OCI-LY1 (cell line): ENCODE results near the gene PEBP1.

Source experiments
- H2AFZ ChIP-seq: fragments of 200-600 bp; sonication (generic), shearing (Covaris generic); 2 replicates; pipeline ENCODE4 v1.6.0; 2014; ENCODE audit warnings: antibody characterized with exemption, mild to moderate bottlenecking, low read length
- H3F3A ChIP-seq: fragments of 200-600 bp; sonication (generic), shearing (Covaris generic); 2 replicates; pipeline ENCODE4 v1.6.0; 2014; ENCODE audit warnings: mild to moderate bottlenecking, antibody characterized with exemption, low read length, moderate library complexity; ENCODE audit not compliant: insufficient read depth
- H3K27ac ChIP-seq: fragments of 200-600 bp; sonication (generic); 2 replicates; pipeline ENCODE4 v1.5.1; 2014; ENCODE audit warnings: low read length, mixed run types, mild to moderate bottlenecking, low read depth; ENCODE audit not compliant: poor library complexity, severe bottlenecking
- H3K27me3 ChIP-seq: fragments of 200-600 bp; sonication (generic); 2 replicates; pipeline ENCODE4 v1.6.0; 2014; ENCODE audit warnings: antibody characterized with exemption, mild to moderate bottlenecking, low read length, moderate library complexity; ENCODE audit not compliant: insufficient read depth
- H3K36me3 ChIP-seq: fragments of 200-600 bp; sonication (generic); 2 replicates; pipeline ENCODE4 v1.6.1; 2014; ENCODE audit warnings: mild to moderate bottlenecking, antibody characterized with exemption, low read length, moderate library complexity, mixed read lengths; ENCODE audit not compliant: insufficient read depth
- H3K4me1 ChIP-seq: fragments of 200-600 bp; sonication (generic); 2 replicates; pipeline ENCODE4 v1.5.1; 2014; ENCODE audit warnings: mild to moderate bottlenecking, low read length, moderate library complexity; ENCODE audit not compliant: insufficient read depth, severe bottlenecking
- H3K4me2 ChIP-seq: fragments of 200-600 bp; sonication (generic), shearing (Covaris generic); 2 replicates; pipeline ENCODE4 v1.6.1; 2014; ENCODE audit warnings: low read length
- H3K4me3 ChIP-seq: fragments of 200-600 bp; sonication (generic); 2 replicates; pipeline ENCODE4 v1.5.1; 2014; ENCODE audit warnings: low read length, low read depth, mild to moderate bottlenecking, mixed read lengths; ENCODE audit not compliant: poor library complexity, severe bottlenecking
- H3K79me2 ChIP-seq: fragments of 200-600 bp; shearing (Covaris generic); 2 replicates; pipeline ENCODE4 v1.6.1; 2016; ENCODE audit warnings: mixed run types, low read length, mixed read lengths; ENCODE audit not compliant: insufficient read depth
- H3K9ac ChIP-seq: fragments of 200-600 bp; sonication (generic), shearing (Covaris generic); 2 replicates; pipeline ENCODE4 v1.6.1; 2014; ENCODE audit warnings: mild to moderate bottlenecking, low read length, mixed read lengths
- H3K9me2 ChIP-seq: fragments of 200-600 bp; sonication (generic), shearing (Covaris generic); 2 replicates; pipeline ENCODE4 v1.6.1; 2014; ENCODE audit warnings: low read depth, mild to moderate bottlenecking, low read length, mixed read lengths
- H3K9me3 ChIP-seq: fragments of 200-600 bp; shearing (Covaris generic); 2 replicates; pipeline ENCODE4 v1.6.1; 2014; ENCODE audit warnings: low read length, mixed read lengths
- H4K20me1 ChIP-seq: fragments of 200-600 bp; sonication (generic), shearing (Covaris generic); 2 replicates; pipeline ENCODE4 v1.6.0; 2016; ENCODE audit warnings: mild to moderate bottlenecking, low read length; ENCODE audit not compliant: insufficient read depth
- CTCF ChIP-seq: fragments of 200-600 bp; sonication (generic), shearing (Covaris generic); IDR thresholded peaks from 2 replicates; pipeline ENCODE4 v1.5.1; 2017; ENCODE audit warnings: mild to moderate bottlenecking, antibody characterized with exemption, low read length, moderate library complexity, mixed read lengths
- EZH2 ChIP-seq: fragments of 200-600 bp; sonication (generic), shearing (Covaris generic); IDR thresholded peaks from 2 replicates; pipeline ENCODE4 v1.8.0; 2017; ENCODE audit warnings: borderline replicate concordance, mixed run types, mild to moderate bottlenecking, antibody characterized with exemption, low read length, moderate library complexity, mixed read lengths

PEBP1 gene

GRCh38 chr12:118164798-118165486 lies 29.0 kb downstream of the PEBP1 start:
- no peaks in the 10 kb centered on the region for H3K4me1 ChIP-seq
- no peak overlapping the region for H3K4me3 ChIP-seq
- H3K9ac ChIP-seq: no peak overlapping the region
- H3K9me2 ChIP-seq: no peaks in the 10 kb centered on the region
- H3K9me3 ChIP-seq: no peaks in the 10 kb centered on the region
- no peak overlapping the region for H3K4me2 ChIP-seq
- H4K20me1 ChIP-seq: no peaks in the 10 kb centered on the region
- H3K79me2 ChIP-seq: no peaks in the 10 kb centered on the region
- H2AFZ ChIP-seq: no peak overlapping the region
- H3K27me3 ChIP-seq: no peaks in the 10 kb centered on the region
- peak; percentile 33; the same call in 1 of the 2 replicates for TF ChIP-seq CTCF
- TF ChIP-seq EZH2: no peak
- H3K36me3 ChIP-seq: peaks cover 43% of the 10 kb centered on the region
- no peaks in the 10 kb centered on the region for H3F3A ChIP-seq
- no peak overlapping the region for H3K27ac ChIP-seq

GRCh38 chr12:118166946-118167345 lies 31.0 kb downstream of the PEBP1 start:
- Histone ChIP-seq H3K4me1 (no peaks in the 10 kb centered on the region), H3K9me3 (no peaks in the 10 kb centered on the region), H4K20me1 (no peaks in the 10 kb centered on the region), H3K79me2 (no peaks in the 10 kb centered on the region), H2AFZ (no peak overlapping the region), H3K4me2 (no peak overlapping the region), H3K4me3 (no peak overlapping the region), H3K9me2 (no peaks in the 10 kb centered on the region), H3K27ac (no peak overlapping the region), H3K27me3 (no peaks in the 10 kb centered on the region), H3F3A (no peaks in the 10 kb centered on the region), H3K36me3 (peaks cover 43% of the 10 kb centered on the region), H3K9ac (no peak overlapping the region)
- TF ChIP-seq EZH2: no peak
- no peak for TF ChIP-seq CTCF

GRCh38 chr12:118175823-118176447 lies 40.0 kb downstream of the PEBP1 start:
- Histone ChIP-seq H3K4me1 (no peaks in the 10 kb centered on the region), H3K79me2 (no peaks in the 10 kb centered on the region), H3K9ac (no peak overlapping the region), H3K9me3 (no peaks in the 10 kb centered on the region), H3K9me2 (no peaks in the 10 kb centered on the region), H4K20me1 (no peaks in the 10 kb centered on the region), H3K27ac (no peak overlapping the region), H3K36me3 (peaks cover 57% of the 10 kb centered on the region), H3K4me3 (no peak overlapping the region), H3K27me3 (no peaks in the 10 kb centered on the region), H2AFZ (no peak overlapping the region), H3F3A (no peaks in the 10 kb centered on the region), H3K4me2 (no peak overlapping the region)
- no peak for TF ChIP-seq CTCF
- no peak for TF ChIP-seq EZH2
